ENCODE measurements around the gene ZNF536. TPM values are rescaled to one million over a fixed set of nuclear protein-coding genes. Genes with fewer than 3 reads are reported as not detected.

The ZNF536 gene
- total and polyA plus RNA-seq, 7 donors: 0.01 to 0.94 (median 0.20) TPM; not detected in 1

DNA sequence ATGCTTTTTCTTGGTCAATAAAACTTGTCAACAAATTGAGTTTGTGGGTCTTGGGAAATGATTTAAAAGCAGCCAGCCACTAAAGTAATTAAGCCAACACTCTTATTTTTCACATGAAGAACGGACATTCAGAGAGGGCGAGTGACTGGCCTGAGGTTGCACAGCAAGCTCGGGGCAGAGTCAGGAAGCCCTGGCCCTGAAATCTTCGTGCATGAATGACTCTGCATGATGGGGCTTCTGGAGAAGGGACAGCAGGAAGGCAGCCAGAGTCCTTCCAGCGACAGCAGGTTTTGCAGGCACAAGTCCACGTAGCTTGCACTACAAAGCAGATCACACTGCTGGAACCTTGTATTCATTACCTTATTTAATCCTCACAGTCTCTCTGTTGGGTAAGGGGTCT lies 232.5 kb downstream of the ZNF536 start:
- Histone ChIP-seq H3K27ac (no peak overlapping the region), H3K9me3 (no peaks in the 10 kb centered on the region), H3K27me3 (ENCODE audit: insufficient read depth in 3 of 3, low read length in 2 of 3) (peaks cover 0 to 3% (median 0%) of the 10 kb centered on the region in 3 donors), H3K36me3 (ENCODE audit: insufficient read depth in 1 of 2, low read depth in 1 of 2) (no peaks in the 10 kb centered on the region), H3K4me1 (no peaks in the 10 kb centered on the region), H3K4me3 (no peak overlapping the region)
- intact Hi-C loops (cut with DNase I): no loop called here
- ATAC-seq (no peak), DNase-seq (no peak)
- 57 to 61% (median 57%) methylated on average over 6 of the region's 6 CpGs for WGBS, 3 donors
- TF ChIP-seq, protein P1, sequence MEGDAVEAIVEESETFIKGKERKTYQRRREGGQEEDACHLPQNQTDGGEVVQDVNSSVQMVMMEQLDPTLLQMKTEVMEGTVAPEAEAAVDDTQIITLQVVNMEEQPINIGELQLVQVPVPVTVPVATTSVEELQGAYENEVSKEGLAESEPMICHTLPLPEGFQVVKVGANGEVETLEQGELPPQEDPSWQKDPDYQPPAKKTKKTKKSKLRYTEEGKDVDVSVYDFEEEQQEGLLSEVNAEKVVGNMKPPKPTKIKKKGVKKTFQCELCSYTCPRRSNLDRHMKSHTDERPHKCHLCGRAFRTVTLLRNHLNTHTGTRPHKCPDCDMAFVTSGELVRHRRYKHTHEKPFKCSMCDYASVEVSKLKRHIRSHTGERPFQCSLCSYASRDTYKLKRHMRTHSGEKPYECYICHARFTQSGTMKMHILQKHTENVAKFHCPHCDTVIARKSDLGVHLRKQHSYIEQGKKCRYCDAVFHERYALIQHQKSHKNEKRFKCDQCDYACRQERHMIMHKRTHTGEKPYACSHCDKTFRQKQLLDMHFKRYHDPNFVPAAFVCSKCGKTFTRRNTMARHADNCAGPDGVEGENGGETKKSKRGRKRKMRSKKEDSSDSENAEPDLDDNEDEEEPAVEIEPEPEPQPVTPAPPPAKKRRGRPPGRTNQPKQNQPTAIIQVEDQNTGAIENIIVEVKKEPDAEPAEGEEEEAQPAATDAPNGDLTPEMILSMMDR (IDR thresholded peaks at IDR 0.05): no peak

DNA sequence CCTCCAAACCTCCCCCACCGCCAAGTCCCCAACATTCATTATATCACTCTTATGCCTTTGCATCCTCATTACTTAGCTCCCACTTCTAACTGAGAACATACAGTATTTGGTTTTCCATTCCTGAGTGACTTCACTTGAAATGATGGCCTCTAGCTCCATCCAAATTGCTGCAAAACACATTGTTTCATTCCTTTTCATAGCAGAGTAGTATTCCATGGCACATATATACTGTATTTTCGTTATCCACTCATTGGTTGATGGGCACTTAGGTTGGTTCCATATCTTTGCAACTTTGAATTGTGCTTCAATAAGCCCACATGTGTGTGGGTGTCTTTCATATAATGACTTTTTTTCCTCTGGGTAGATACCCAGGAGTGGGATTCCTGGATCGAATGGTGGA lies 233.1 kb downstream of the ZNF536 start:
- no peak overlapping the region for H3K4me3 ChIP-seq
- intact Hi-C loops (cut with DNase I): no loop called here

DNA sequence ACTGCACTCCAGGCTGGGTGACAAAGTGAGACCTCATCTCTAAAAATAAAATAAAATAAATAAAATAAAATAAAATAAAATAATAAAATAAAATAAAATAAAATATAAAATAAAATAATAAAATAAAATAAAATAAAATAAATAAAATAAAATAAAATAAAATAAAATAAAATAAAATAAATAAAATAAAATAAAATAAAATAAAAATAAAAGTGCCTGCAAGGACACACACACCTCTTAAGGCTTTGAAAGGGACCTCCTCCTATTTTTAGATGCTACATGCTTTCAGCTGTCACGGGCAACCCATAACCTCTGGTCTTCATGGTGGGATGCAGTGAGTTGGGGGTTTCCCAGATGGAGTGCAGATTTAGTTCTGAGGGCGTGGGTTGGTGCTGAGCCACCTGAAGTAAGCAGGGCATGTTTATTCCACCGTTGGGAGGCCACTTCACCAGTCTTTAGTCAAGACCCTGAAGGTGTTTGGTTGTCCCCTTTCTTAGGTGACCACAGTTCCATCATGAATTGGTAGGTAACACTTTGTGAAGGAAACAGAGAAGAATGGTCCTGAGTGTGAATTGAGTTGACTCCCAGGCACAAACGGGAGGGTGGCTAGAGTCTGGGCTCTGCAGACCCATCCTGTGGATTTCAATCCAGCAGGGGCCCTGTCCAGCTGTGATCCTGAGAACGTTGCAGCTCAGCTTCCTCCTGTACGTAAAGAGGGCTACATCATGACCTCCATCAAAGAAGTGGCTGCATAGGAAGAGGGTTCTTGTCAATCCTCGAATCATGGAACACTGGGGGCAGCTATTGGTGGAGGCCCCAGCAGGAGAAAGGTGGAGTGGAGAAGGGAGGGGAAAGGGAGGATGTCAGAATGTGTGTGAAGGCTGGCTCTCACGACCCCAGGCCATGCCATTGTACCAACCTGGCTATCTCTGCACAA lies 234.2 kb downstream of the ZNF536 start:
- 67 to 70% (median 69%) methylated on average over 8 of the region's 8 CpGs for WGBS, 3 donors
- Histone ChIP-seq H3K27me3 (ENCODE audit: insufficient read depth in 3 of 3, low read length in 2 of 3) (peaks cover 0 to 2% (median 0%) of the 10 kb centered on the region in 3 donors), H3K4me1 (no peaks in the 10 kb centered on the region), H3K4me3 (no peak overlapping the region), H3K9me3 (no peaks in the 10 kb centered on the region), H3K27ac (no peak overlapping the region), H3K36me3 (ENCODE audit: insufficient read depth in 1 of 2, low read depth in 1 of 2) (no peaks in the 10 kb centered on the region)
- TF ChIP-seq, protein P1 (IDR thresholded peaks at IDR 0.05): no peak
- no peak for ATAC-seq
- intact Hi-C loops (cut with DNase I): no loop called here
- no peak for DNase-seq

More for the DNA sequence above, 233.1 kb downstream of the ZNF536 start:
- H3K27ac ChIP-seq: no peak overlapping the region
- DNase-seq (no peak), ATAC-seq (no peak)
- TF ChIP-seq, protein P1 (IDR thresholded peaks at IDR 0.05): no peak
- H3K4me1 ChIP-seq: no peaks in the 10 kb centered on the region
- peaks cover 0 to 2% (median 0%) of the 10 kb centered on the region in 3 donors for H3K27me3 ChIP-seq (ENCODE audit: insufficient read depth in 3 of 3, low read length in 2 of 3)
- no peaks in the 10 kb centered on the region for H3K9me3 ChIP-seq
- 91 to 94% (median 92%) methylated on average over 3 of the region's 3 CpGs for WGBS, 3 donors
- H3K36me3 ChIP-seq (ENCODE audit: insufficient read depth in 1 of 2, low read depth in 1 of 2): no peaks in the 10 kb centered on the region
